Type B pancreatic cell (in vitro differentiated cells): ENCODE data around the gene PPDPF. TPM values are rescaled to one million over a fixed set of nuclear protein-coding genes. Genes with fewer than 3 reads are reported as not detected.

Experiments
- DNase-seq: peaks from one replicate; pipeline ENCODE4 v3.0.0; 2021; ENCODE audit warnings: mixed read lengths; ENCODE audit not compliant: unreplicated experiment; ENCODE audit errors: extremely low spot score
- H3K27ac Mint-ChIP-seq: 2 replicates; pipeline ENCODE4 v1.8.0; 2021; ENCODE audit warnings: mild to moderate bottlenecking, mixed read lengths
- H3K27me3 Mint-ChIP-seq: 2 replicates; pipeline ENCODE4 v1.8.0; 2021; ENCODE audit warnings: mixed read lengths
- H3K36me3 Mint-ChIP-seq: 2 replicates; pipeline ENCODE4 v1.8.0; 2021; ENCODE audit warnings: mixed read lengths
- H3K4me1 Mint-ChIP-seq: one replicate; pipeline ENCODE4 v1.8.0; 2021; ENCODE audit warnings: mixed read lengths; ENCODE audit not compliant: unreplicated experiment
- H3K4me3 Mint-ChIP-seq: 2 replicates; pipeline ENCODE4 v1.8.0; 2021; ENCODE audit warnings: mild to moderate bottlenecking, mixed read lengths
- H3K9me3 Mint-ChIP-seq: 2 replicates; pipeline ENCODE4 v1.8.0; 2021; ENCODE audit warnings: mixed read lengths
- CTCF ChIP-seq: fragments of 200-600 bp; sonication (generic); conservative IDR thresholded peaks from 2 replicates; pipeline ENCODE4 v1.5.0; 2021; ENCODE audit warnings: antibody characterized with exemption, mild to moderate bottlenecking
- total RNA-seq: library from RNA; stranded (reverse); gene quantifications from 2 replicates; pipeline ENCODE4 v1.2.1, GENCODE V29; 2021; ENCODE audit warnings: low replicate concordance

The PPDPF gene
- total RNA-seq, 1 donor from 2014 or later = 280 TPM

DNA sequence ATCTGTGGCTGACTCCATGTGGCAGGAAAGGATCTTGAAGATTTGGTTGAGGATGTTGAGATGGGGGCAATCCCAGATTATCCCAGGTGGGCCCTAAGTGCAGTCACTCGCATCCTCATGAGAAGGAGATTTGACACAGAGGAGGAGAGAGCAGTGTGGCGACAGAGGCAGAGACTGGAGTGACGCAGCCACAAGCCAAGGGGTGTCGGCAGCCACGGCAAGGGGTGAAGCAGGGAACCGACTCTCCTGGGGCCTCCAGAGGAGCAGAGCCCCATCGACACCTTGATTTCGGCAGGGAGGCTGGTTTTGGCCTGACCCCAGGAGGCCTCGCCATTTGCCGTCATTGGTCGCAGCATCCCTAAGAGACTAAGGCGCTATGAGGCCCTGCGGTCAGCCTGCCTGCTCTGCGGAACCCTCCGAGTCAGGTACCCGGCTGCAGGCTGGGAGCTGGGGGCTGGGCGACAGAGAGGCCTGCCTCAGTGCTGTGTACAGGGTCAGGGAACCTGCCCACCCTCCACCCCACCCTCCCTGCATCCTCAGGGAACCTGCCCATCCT is 34.2 kb upstream of the PPDPF start:
- TF ChIP-seq CTCF = no peak
- DNase-seq = no peak
- H3K4me1 Mint-ChIP-seq = peaks cover 2% of the 10 kb centered on the region
- no peak overlapping the region for H3K27ac Mint-ChIP-seq
- no peaks in the 10 kb centered on the region for H3K9me3 Mint-ChIP-seq
- H3K4me3 Mint-ChIP-seq = no peak overlapping the region
- H3K36me3 Mint-ChIP-seq = no peaks in the 10 kb centered on the region
- peaks cover 31% of the 10 kb centered on the region for H3K27me3 Mint-ChIP-seq

DNA sequence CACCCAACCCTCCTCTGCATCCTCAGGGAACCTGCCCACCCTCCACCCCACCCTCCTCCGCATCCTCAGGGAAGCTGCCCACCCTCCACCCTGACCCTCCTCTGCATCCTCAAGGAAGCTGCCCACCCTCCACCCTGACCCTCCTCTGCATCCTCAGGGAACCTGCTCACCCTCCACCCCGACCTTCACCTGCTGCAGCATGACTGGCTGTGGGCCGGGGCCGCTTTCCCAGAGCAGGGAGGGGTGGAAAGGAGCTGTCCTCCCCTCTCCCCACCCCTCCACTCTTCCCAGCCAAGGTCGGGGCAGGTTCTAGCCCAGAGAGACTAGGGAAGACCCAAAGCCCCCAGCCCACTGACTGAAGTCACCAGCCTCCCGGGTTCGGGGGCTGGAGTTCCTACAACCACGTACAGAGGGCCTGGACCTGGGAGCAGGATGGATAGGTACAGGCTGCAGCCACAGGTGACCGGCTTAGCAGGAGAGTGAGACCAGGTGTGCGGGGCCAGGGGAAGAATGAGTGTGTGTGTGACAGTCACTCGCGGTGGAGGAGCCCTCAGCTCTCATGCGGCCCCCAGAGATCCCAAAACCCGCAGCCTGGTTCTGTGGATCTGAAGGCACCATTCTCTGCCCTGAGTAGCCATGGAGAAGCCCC is 33.3 kb upstream of the PPDPF start:
- Mint-ChIP-seq H3K9me3 (no peaks in the 10 kb centered on the region), H3K36me3 (no peaks in the 10 kb centered on the region), H3K27me3 (peaks cover 29% of the 10 kb centered on the region), H3K4me3 (no peak overlapping the region), H3K27ac (no peak overlapping the region), H3K4me1 (no peaks in the 10 kb centered on the region)
- no peak for TF ChIP-seq CTCF
- DNase-seq = no peak

- Mint-ChIP-seq H3K36me3 (no peaks in the 10 kb centered on the region), H3K4me3 (no peak overlapping the region), H3K4me1 (no peaks in the 10 kb centered on the region), H3K27ac (no peak overlapping the region), H3K9me3 (no peaks in the 10 kb centered on the region), H3K27me3 (peaks cover 24% of the 10 kb centered on the region)
- no peak for DNase-seq
- no peak for TF ChIP-seq CTCF
Observed at GRCh38 chr20:63487781-63488241, 32.8 kb upstream of the PPDPF start.

DNA sequence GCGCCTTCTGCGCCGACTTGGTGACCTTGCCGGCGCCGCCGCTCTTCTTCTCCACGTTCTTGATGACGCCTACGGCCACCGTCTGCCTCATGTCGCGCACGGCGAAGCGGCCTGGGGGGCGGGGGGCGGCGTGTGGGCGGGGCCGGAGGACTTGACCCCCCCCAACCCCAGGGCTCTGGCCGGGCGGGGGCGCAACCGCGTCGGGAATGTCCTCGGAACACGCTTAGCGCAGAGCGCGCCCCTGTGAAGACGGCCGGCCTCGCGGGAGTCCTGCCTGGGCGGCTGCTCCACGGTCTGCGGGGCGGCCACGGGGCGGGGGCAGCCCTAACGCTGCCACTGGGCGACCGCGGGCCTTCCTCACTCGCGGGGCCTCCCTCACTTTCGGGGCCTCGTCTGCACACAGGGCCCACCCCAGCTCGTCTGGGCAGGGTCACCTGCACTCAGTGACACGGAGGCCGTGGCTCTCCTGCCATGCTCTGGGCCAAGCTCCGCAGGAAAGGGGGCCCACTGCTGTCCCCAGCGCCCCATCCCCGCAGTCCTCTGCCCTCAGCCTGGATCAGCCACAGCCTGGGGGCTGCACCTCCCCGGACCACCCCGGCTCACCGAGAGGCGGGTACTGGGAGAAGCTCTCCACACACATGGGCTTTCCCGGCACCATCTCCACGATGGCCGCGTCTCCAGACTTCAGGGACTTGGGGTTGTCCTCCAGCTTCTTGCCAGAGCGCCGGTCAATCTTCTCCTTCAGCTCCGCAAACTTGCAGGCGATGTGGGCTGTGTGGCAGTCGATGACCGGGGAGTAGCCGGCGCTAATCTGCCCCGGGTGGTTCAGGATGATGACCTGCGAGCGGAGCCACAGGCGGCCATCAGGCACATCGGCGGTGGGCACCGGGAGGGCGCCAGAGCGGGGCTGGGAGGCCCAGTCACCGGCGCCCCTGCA is 32.0 kb upstream of the PPDPF start:
- H3K27me3 Mint-ChIP-seq = peaks cover 22% of the 10 kb centered on the region
- no peaks in the 10 kb centered on the region for H3K4me1 Mint-ChIP-seq
- no peaks in the 10 kb centered on the region for H3K9me3 Mint-ChIP-seq
- no peak for DNase-seq
- no peaks in the 10 kb centered on the region for H3K36me3 Mint-ChIP-seq
- no peak for TF ChIP-seq CTCF
- no peak overlapping the region for H3K4me3 Mint-ChIP-seq
- no peak overlapping the region for H3K27ac Mint-ChIP-seq

DNA sequence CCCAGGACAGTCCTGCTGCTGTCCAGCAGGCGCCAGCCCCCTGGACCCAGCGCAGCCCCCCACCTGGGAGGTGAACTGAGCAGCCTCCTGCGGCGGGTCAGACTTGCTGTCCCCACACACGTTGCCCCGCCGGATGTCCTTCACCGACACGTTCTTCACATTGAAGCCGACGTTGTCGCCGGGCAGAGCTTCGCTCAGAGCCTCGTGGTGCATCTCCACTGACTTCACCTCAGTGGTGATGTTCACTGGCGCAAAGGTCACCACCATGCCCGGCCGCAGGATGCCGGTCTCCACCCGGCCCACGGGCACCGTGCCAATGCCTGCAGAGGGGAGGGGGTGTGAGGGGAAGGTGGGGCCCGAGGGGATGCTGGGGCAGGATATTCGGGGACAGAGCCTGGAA is 30.1 kb upstream of the PPDPF start:
- H3K4me1 Mint-ChIP-seq = no peaks in the 10 kb centered on the region

More for the DNA sequence above, 30.1 kb upstream of the PPDPF start:
- Mint-ChIP-seq H3K27me3 (peaks cover 18% of the 10 kb centered on the region), H3K36me3 (no peaks in the 10 kb centered on the region), H3K9me3 (no peaks in the 10 kb centered on the region), H3K4me3 (no peak overlapping the region), H3K27ac (no peak overlapping the region)
- no peak for DNase-seq
- TF ChIP-seq CTCF = no peak
